H1 (cell line): ENCODE measurements around the gene PRRG4.

Source experiments
- CTCF ChIP-seq, 3 experiments: IDR thresholded peaks; 1 replicate in 2 of 3; 2 replicates in 1 of 3; pipeline versions ENCODE4 v1.5.1 to v1.6.1; 2011; ENCODE audit warnings: low read length in 3 of 3, mild to moderate bottlenecking in 3 of 3, inconsistent platforms in 2 of 3, low read depth in 1 of 3, moderate library complexity in 1 of 3; ENCODE audit not compliant: insufficient read depth in 1 of 3; ENCODE audit errors: control extremely low read depth in 1 of 3
- E2F6 ChIP-seq: IDR thresholded peaks from 2 replicates; pipeline ENCODE4 v1.6.1; 2012; ENCODE audit warnings: inconsistent platforms
- EP300 ChIP-seq, 2 experiments: IDR thresholded peaks; 1 replicate in 1 of 2; 2 replicates in 1 of 2; pipeline ENCODE4 v1.6.1; 2011 to 2012; ENCODE audit warnings: low read depth in 2 of 2, low read length in 2 of 2, mild to moderate bottlenecking in 2 of 2, borderline replicate concordance in 1 of 2, inconsistent platforms in 1 of 2, moderate library complexity in 1 of 2
- FOSL1 ChIP-seq: IDR thresholded peaks from 2 replicates; pipeline ENCODE4 v1.6.1; 2011; ENCODE audit warnings: mild to moderate bottlenecking, low read depth, low read length, moderate library complexity; ENCODE audit not compliant: insufficient read depth
- HDAC2 ChIP-seq, 2 experiments: fragments of 300-600 bp in 1 of 2; sonication (generic) in 1 of 2; IDR thresholded peaks; 2 replicates each; pipeline ENCODE4 v1.6.1; 2011 to 2012; ENCODE audit warnings: low read depth in 2 of 2, low read length in 2 of 2, mild to moderate bottlenecking in 2 of 2, moderate library complexity in 2 of 2, borderline replicate concordance in 1 of 2, inconsistent platforms in 1 of 2
- HDAC6 ChIP-seq: IDR thresholded peaks from one replicate; pipeline ENCODE4 v1.7.1; 2012; ENCODE audit warnings: low read depth, mild to moderate bottlenecking, inconsistent platforms, low read length, moderate library complexity
- NRF1 ChIP-seq: IDR thresholded peaks from 2 replicates; pipeline ENCODE4 v1.6.1; 2011; ENCODE audit warnings: mild to moderate bottlenecking, low read depth, low read length, improper control_type of control experiment
- POLR2A ChIP-seq, 2 experiments: IDR thresholded peaks; 1 replicate in 1 of 2; 2 replicates in 1 of 2; pipeline ENCODE4 v1.6.1; 2011; ENCODE audit warnings: low read depth in 2 of 2, low read length in 2 of 2, mild to moderate bottlenecking in 2 of 2; ENCODE audit errors: control extremely low read depth in 1 of 2
- POLR2AphosphoS5 ChIP-seq: IDR thresholded peaks from 2 replicates; pipeline ENCODE4 v1.6.1; 2011; ENCODE audit warnings: low read depth, low read length
- SRF ChIP-seq: IDR thresholded peaks from 2 replicates; pipeline ENCODE4 v1.6.1; 2011; ENCODE audit warnings: mild to moderate bottlenecking, low read depth, low read length, moderate library complexity

- no peak for TF ChIP-seq POLR2AphosphoS5
- TF ChIP-seq EP300 (IDR thresholded peaks at IDR 0.05; ENCODE audit: borderline replicate concordance in 1 of 2, low read depth in 2 of 2, low read length in 2 of 2), result no peak
- TF ChIP-seq POLR2A (IDR thresholded peaks at IDR 0.05; ENCODE audit: control extremely low read depth in 1 of 2, low read depth in 2 of 2, low read length in 2 of 2), result no peak
- TF ChIP-seq CTCF (IDR thresholded peaks at IDR 0.05; ENCODE audit: control extremely low read depth in 1 of 3, insufficient read depth in 1 of 3, low read depth in 1 of 3, low read length in 3 of 3), result no peak
- TF ChIP-seq SRF, result no peak
- no peak for TF ChIP-seq HDAC2 (IDR thresholded peaks at IDR 0.05; ENCODE audit: borderline replicate concordance in 1 of 2, low read depth in 2 of 2, low read length in 2 of 2)
- TF ChIP-seq E2F6, result no peak
- TF ChIP-seq HDAC6, result no peak
- TF ChIP-seq FOSL1, result no peak
- no peak for TF ChIP-seq NRF1
Observed at GRCh38 chr11:32817181-32817851, 12.4 kb upstream of the PRRG4 start.
